A549 (cell line): ENCODE measurements around the gene SLC12A9. TPM values are rescaled to one million over a fixed set of nuclear protein-coding genes. Genes with fewer than 3 reads are reported as not detected.
A peak's percentile ranks its signal among the peaks of the same experiment; 100 is the strongest.

Source experiments
- ATAC-seq, 2 experiments: fragments of 200-7000 bp in 1 of 2; fragments of >200 bp in 1 of 2; cut with Nextera tagmentation in 1 of 2; cut with Tn5 transposase in 1 of 2; 3 replicates each; pipeline versions ENCODE4 v1.8.0 to v1.9.1; 2018 to 2020; ENCODE audit warnings: mild to moderate bottlenecking in 1 of 2, moderate library complexity in 1 of 2
- CTCF ChIA-PET: fragments of 300-600 bp; sonication (Branson Sonifier 250); formaldehyde crosslinking; extraction: SDS; loops from one replicate; lab custom pipeline; 2021; ENCODE audit warnings: antibody characterized with exemption, inconsistent platforms; lab: Yijun Ruan, JAX
- POLR2A ChIA-PET: fragments of 350-600 bp; formaldehyde crosslinking; extraction: SDS; loops from one replicate; lab custom pipeline; 2021; ENCODE audit warnings: antibody characterized with exemption, inconsistent platforms; lab: Yijun Ruan, JAX
- DNase-seq, 2 experiments: peaks; one replicate each; pipeline versions ENCODE4 v3.0.0 to v3.0.0-alpha.2; 2011 to 2016; ENCODE audit warnings: low read depth in 1 of 2, low spot score in 1 of 2
- FAIRE-seq: peaks from 2 replicates; lab custom pipeline; 2011; peaks lifted over from hg19 to GRCh38; lab: Jason Lieb, UNC
- H3K27ac ChIP-seq, 2 experiments: fragments of >200 bp; sonication (Bioruptor Twin); formaldehyde crosslinking; 3 replicates each; pipeline ENCODE4 v1.5.1; 2016 to 2017
- H3K4me1 ChIP-seq: fragments of >200 bp; sonication (Bioruptor Twin); formaldehyde crosslinking; 3 replicates; pipeline ENCODE4 v1.6.1; 2016
- H3K4me2 ChIP-seq: fragments of >200 bp; sonication (Bioruptor Twin); formaldehyde crosslinking; 3 replicates; pipeline ENCODE4 v1.6.1; 2016
- H3K4me3 ChIP-seq: fragments of >200 bp; sonication (Bioruptor Twin); formaldehyde crosslinking; 3 replicates; pipeline ENCODE4 v1.5.1; 2016
- H3K9me3 ChIP-seq: fragments of >200 bp; sonication (Bioruptor Twin); formaldehyde crosslinking; 3 replicates; pipeline ENCODE4 v1.6.1; 2016
- CEBPB ChIP-seq, 2 experiments: fragments of >200 bp in 1 of 2; sonication (Bioruptor Twin) in 1 of 2; formaldehyde crosslinking in 1 of 2; IDR thresholded peaks; 2 replicates each; pipeline ENCODE4 v1.6.1; 2012 to 2016
- CTCF ChIP-seq: fragments of >200 bp; sonication (Bioruptor Twin); formaldehyde crosslinking; IDR thresholded peaks from 3 replicates; pipeline ENCODE4 v1.5.1; 2016
- ELK1 ChIP-seq: fragments of 150-350 bp; IDR thresholded peaks from 2 replicates; pipeline ENCODE4 v1.6.1; 2014; ENCODE audit warnings: low read depth, mild to moderate bottlenecking, low read length
- EP300 ChIP-seq, 2 experiments: fragments of >200 bp; sonication (Bioruptor Twin); formaldehyde crosslinking; IDR thresholded peaks; 2 replicates in 1 of 2; 3 replicates in 1 of 2; pipeline ENCODE4 v1.6.1; 2016 to 2017
- ESRRA ChIP-seq: fragments of 150-350 bp; IDR thresholded peaks from 2 replicates; pipeline ENCODE4 v1.6.1; 2014; ENCODE audit warnings: mild to moderate bottlenecking, low read length, borderline replicate concordance
- FOSB ChIP-seq: fragments of 250-450 bp; sonication (Bioruptor Pico); IDR thresholded peaks from 2 replicates; pipeline ENCODE4 v1.5.0; 2020; ENCODE audit warnings: mild to moderate bottlenecking, moderate library complexity
- FOSL2 ChIP-seq, 2 experiments: fragments of 450-650 bp in 1 of 2; fragments of >200 bp in 1 of 2; sonication (Bioruptor Twin) in 1 of 2; formaldehyde crosslinking; IDR thresholded peaks; 2 replicates each; pipeline versions ENCODE4 v1.5.0 to v1.6.1; 2016 to 2020; ENCODE audit warnings: mild to moderate bottlenecking in 1 of 2, moderate library complexity in 1 of 2
- FOXS1 ChIP-seq: fragments of 250-450 bp; sonication (Bioruptor Pico); IDR thresholded peaks from 2 replicates; pipeline ENCODE4 v1.5.0; 2020; ENCODE audit warnings: mild to moderate bottlenecking, moderate library complexity
- HDAC2 ChIP-seq: fragments of 200-600 bp; sonication (generic); IDR thresholded peaks from 2 replicates; pipeline ENCODE4 v1.6.1; 2016
- KDM5A ChIP-seq: fragments of 200-600 bp; sonication (generic); IDR thresholded peaks from 2 replicates; pipeline ENCODE4 v1.6.1; 2016; ENCODE audit warnings: antibody characterized with exemption, mild to moderate bottlenecking
- MAX ChIP-seq: IDR thresholded peaks from 2 replicates; pipeline ENCODE4 v1.6.1; 2012
- NFE2L2 ChIP-seq: fragments of 150-350 bp; conservative IDR thresholded peaks from 2 replicates; pipeline ENCODE4 v1.6.1; 2014; ENCODE audit warnings: low read length
- NR3C1 ChIP-seq: fragments of >200 bp; sonication (Bioruptor Twin); formaldehyde crosslinking; IDR thresholded peaks from 3 replicates; pipeline ENCODE4 v1.6.1; 2017
- POLR2AphosphoS2 ChIP-seq: conservative IDR thresholded peaks from 2 replicates; pipeline ENCODE4 v1.6.1; 2012; ENCODE audit warnings: low read length, improper control_type of control experiment, inconsistent platforms
- RAD21 ChIP-seq, 2 experiments: fragments of >200 bp in 1 of 2; sonication (Bioruptor Twin) in 1 of 2; formaldehyde crosslinking in 1 of 2; IDR thresholded peaks in 1 of 2; conservative IDR thresholded peaks in 1 of 2; 2 replicates in 1 of 2; 3 replicates in 1 of 2; pipeline ENCODE4 v1.6.1; 2012 to 2018; ENCODE audit warnings: inconsistent platforms in 1 of 2
- RARB ChIP-seq: fragments of 250-450 bp; sonication (Bioruptor Pico); IDR thresholded peaks from 2 replicates; pipeline ENCODE4 v1.8.0; 2021; ENCODE audit warnings: mild to moderate bottlenecking, moderate library complexity
- SMC3 ChIP-seq: fragments of >200 bp; sonication (Bioruptor Twin); formaldehyde crosslinking; IDR thresholded peaks from 3 replicates; pipeline ENCODE4 v1.6.1; 2018; ENCODE audit warnings: inconsistent platforms
- SREBF2 ChIP-seq: fragments of 450-650 bp; IDR thresholded peaks from 2 replicates; pipeline ENCODE4 v1.6.1; 2014; ENCODE audit warnings: mild to moderate bottlenecking, moderate library complexity
- TFCP2L1 ChIP-seq: fragments of 250-450 bp; sonication (Bioruptor Pico); IDR thresholded peaks from 2 replicates; pipeline ENCODE4 v1.5.0; 2021; ENCODE audit warnings: mild to moderate bottlenecking
- TP53 ChIP-seq: fragments of 250-450 bp; sonication (Bioruptor Pico); IDR thresholded peaks from 2 replicates; pipeline ENCODE4 v1.5.0; 2021; ENCODE audit warnings: mild to moderate bottlenecking, moderate library complexity
- ZC3H11A ChIP-seq: fragments of 450-650 bp; IDR thresholded peaks from 2 replicates; pipeline ENCODE4 v1.6.1; 2014; ENCODE audit warnings: antibody characterized with exemption, mild to moderate bottlenecking
- WGBS: methylation state at CpG from one replicate; pipeline ENCODE4 v1.1.6; 2017; ENCODE audit errors: missing lambda C conversion rate; 5-methylcytosine and 5-hydroxymethylcytosine counted together
- polyA plus RNA-seq, 4 experiments: library from polyadenylated mRNA; depleted of rRNA in 3 of 4; stranded (reverse); fragments of >200 nt; fragmentation: RNase III in 1 of 4; extraction: RNeasy Plus Mini Kit Qiagen cat#74134 plus additional on column Dnase treatment in 1 of 4; gene quantifications; 2 replicates in 3 of 4; 3 replicates in 1 of 4; pipeline ENCODE4 v1.2.3, GENCODE V29; 2011 to 2017

SLC12A9 gene
- polyA plus RNA-seq, 2 of the 4 experiments (the other 2 are of a cell fraction), result 6.2 to 13.4 TPM

- TF ChIP-seq CTCF (no peak), RARB (CRISPR knock-in tag) (no peak), FOSB (CRISPR knock-in tag) (no peak), FOXS1 (CRISPR knock-in tag) (no peak), RAD21 (conservative IDR thresholded peaks at IDR 0.05 in 1 of 2, IDR thresholded peaks at IDR 0.05 in 1 of 2) (no peak), ZC3H11A (no peak), POLR2AphosphoS2 (no peak), HDAC2 (no peak), NR3C1 (no peak), CEBPB (IDR thresholded peaks at IDR 0.05) (no peak)
These were observed 36.7 kb downstream of the SLC12A9 start, which contains the start of gene UFSP1 (continued) for GRCh38 chr7:100888988-100889750.

GRCh38 chr7:100890653-100891567 is 38.4 kb downstream of the SLC12A9 start:
- no peak for ATAC-seq
- no peak for TF ChIP-seq NFE2L2
- no peak for TF ChIP-seq ELK1
- TF ChIP-seq FOSL2 (IDR thresholded peaks at IDR 0.05), result no peak
- no peak for TF ChIP-seq FOSL2 (CRISPR knock-in tag; IDR thresholded peaks at IDR 0.05)
- TF ChIP-seq SREBF2, result no peak
- TF ChIP-seq TFCP2L1 (CRISPR knock-in tag), result no peak
- TF ChIP-seq MAX, result no peak
- TF ChIP-seq EP300 (IDR thresholded peaks at IDR 0.05), result no peak
- no peak for TF ChIP-seq TP53 (CRISPR knock-in tag)
- no peak for TF ChIP-seq ESRRA
- no peak for TF ChIP-seq KDM5A
- no peak for TF ChIP-seq SMC3
- 86% methylated on average over 43 of the region's 43 CpGs for WGBS
- POLR2A ChIA-PET, result interaction anchor here (0.6 to 5.1 kb wide), 6 partner anchors 15 to 204 kb away, joined by 3 to 106 read pairs (median 7); partner anchors contain the start of genes EPHB4, SRRT and TRIM56
- FAIRE-seq, result no peak
- H3K4me1 ChIP-seq, result peaks cover 41% of the 10 kb centered on the region
- H3K27ac ChIP-seq, result peak overlapping the region; percentile 86 to 95
- peak overlapping the region; percentile 89 for H3K4me2 ChIP-seq
- no peak for DNase-seq
- H3K9me3 ChIP-seq, result no peaks in the 10 kb centered on the region
- H3K4me3 ChIP-seq, result peak overlapping the region; percentile 92; the same call in 2 of the 3 replicates
- CTCF ChIA-PET, result interaction anchor here (0.8 to 5.0 kb wide), 12 partner anchors 7 to 247 kb away, joined by 3 to 23 read pairs (median 6); partner anchors contain the start of genes EPO, POP7 and SLC12A9
